Esophagus muscularis mucosa (tissue), 4 donors: ENCODE data around the gene LMF1. TPM values are rescaled to one million over a fixed set of nuclear protein-coding genes. Genes with fewer than 3 reads are reported as not detected.

Source experiments
- DNase-seq: peaks from one replicate; pipeline ENCODE4 v3.0.0-alpha.2; 2017; ENCODE audit errors: extremely low spot score
- H3K27ac ChIP-seq, 4 donors: fragments of 200-600 bp; sonication (generic); replicated peaks in 1 of 4; 1 replicate in 3 of 4; 2 replicates in 1 of 4; pipeline ENCODE4 v1.5.1; 2016 to 2019; ENCODE audit warnings: mild to moderate bottlenecking in 1 of 4
- H3K27me3 ChIP-seq, 4 donors: fragments of 200-600 bp; sonication (generic); one replicate each; pipeline versions ENCODE4 v1.5.1 to v1.6.0; 2016 to 2019
- H3K36me3 ChIP-seq, 4 donors: fragments of 200-600 bp; sonication (generic); one replicate each; pipeline ENCODE4 v1.5.1; 2016 to 2019
- H3K4me1 ChIP-seq, 4 donors: fragments of 200-600 bp; sonication (generic); one replicate each; pipeline ENCODE4 v1.5.1; 2016 to 2019
- H3K4me3 ChIP-seq, 4 donors: fragments of 200-600 bp; sonication (generic); 1 replicate in 2 of 4; 2 replicates in 2 of 4; pipeline ENCODE4 v1.5.1; 2016 to 2019; ENCODE audit warnings: mild to moderate bottlenecking in 4 of 4, moderate library complexity in 1 of 4
- H3K9me3 ChIP-seq, 4 donors: fragments of 200-600 bp; sonication (generic); 1 replicate in 3 of 4; 2 replicates in 1 of 4; pipeline ENCODE4 v1.5.1; 2016 to 2019
- CTCF ChIP-seq, 3 experiments: fragments of 200-600 bp in 2 of 3; fragments of 450-650 bp in 1 of 3; sonication (generic) in 2 of 3; IDR thresholded peaks; one replicate each; pipeline ENCODE4 v1.5.1; 2017 to 2019; ENCODE audit warnings: antibody characterized with exemption in 3 of 3, mild to moderate bottlenecking in 2 of 3, moderate library complexity in 1 of 3
- EP300 ChIP-seq: sonication (generic); formaldehyde crosslinking; IDR thresholded peaks from one replicate; pipeline ENCODE4 v1.6.1; 2017; ENCODE audit warnings: antibody characterized with exemption
- POLR2A ChIP-seq: fragments of 450-650 bp; IDR thresholded peaks from one replicate; pipeline ENCODE4 v1.6.1; 2017; ENCODE audit warnings: antibody characterized with exemption, moderate library complexity, mild to moderate bottlenecking, low read depth
- POLR2AphosphoS5 ChIP-seq, 2 donors: sonication (generic); formaldehyde crosslinking; IDR thresholded peaks; one replicate each; pipeline ENCODE4 v1.6.1; 2017; ENCODE audit warnings: antibody characterized with exemption in 2 of 2
- WGBS: methylation state at CpG from one replicate; pipeline ENCODE4 v1.1.5; 2018; 5-methylcytosine and 5-hydroxymethylcytosine counted together
- intact Hi-C: fragments of 100-400 bp; cut with DNase I; formaldehyde crosslinking; loops from one replicate; pipeline ENCODE4 v1.15.1; 2023
- total RNA-seq, 4 donors: library from RNA; depleted of rRNA; stranded (reverse); fragments of >200 nt; gene quantifications; one replicate each; pipeline versions ENCODE4 v1.1.0 to v1.2.1, GENCODE V29; 2016

The LMF1 gene
- total RNA-seq, 4 donors from 2014 or later = 14.5 to 32.0 (median 23.8) TPM

- no peak for TF ChIP-seq CTCF (IDR thresholded peaks at IDR 0.05)
- TF ChIP-seq POLR2A = no peak
- no peak for TF ChIP-seq EP300
- no peak for TF ChIP-seq POLR2AphosphoS5 (IDR thresholded peaks at IDR 0.05)
- Histone ChIP-seq H3K9me3 (peaks cover 0 to 34% (median 28%) of the 10 kb centered on the region in 4 donors), H3K4me1 (no peaks in the 10 kb centered on the region), H3K27ac (no peak overlapping the region), H3K36me3 (no peaks in the 10 kb centered on the region), H3K27me3 (peaks cover 0 to 74% (median 0%) of the 10 kb centered on the region in 4 donors), H3K4me3 (no peak overlapping the region)
- intact Hi-C loops = no loop called here
- 68% methylated on average over 15 of the region's 27 CpGs for WGBS
- no peak for DNase-seq
Observed at GRCh38 chr16:831571-832413, 139.0 kb downstream of the LMF1 start.

- WGBS = 75% methylated on average over 21 of the region's 24 CpGs
- DNase-seq = no peak
Observed at GRCh38 chr16:830871-831570, 139.8 kb downstream of the LMF1 start.

GRCh38 chr16:830107-830870, 140.5 kb downstream of the LMF1 start:
- Histone ChIP-seq H3K27me3 (peaks cover 0 to 74% (median 0%) of the 10 kb centered on the region in 4 donors), H3K36me3 (no peaks in the 10 kb centered on the region), H3K4me1 (peaks cover 0 to 6% (median 6%) of the 10 kb centered on the region in 4 donors), H3K4me3 (no peak overlapping the region), H3K27ac (no peak overlapping the region), H3K9me3 (peaks cover 0 to 19% (median 13%) of the 10 kb centered on the region in 4 donors)
- no peak for TF ChIP-seq CTCF (IDR thresholded peaks at IDR 0.05)
- TF ChIP-seq EP300 = no peak
- TF ChIP-seq POLR2A = no peak
- no peak for TF ChIP-seq POLR2AphosphoS5 (IDR thresholded peaks at IDR 0.05)
- WGBS = 85% methylated on average over 27 of the region's 43 CpGs
- no peak for DNase-seq
- intact Hi-C loops = no loop called here

More at GRCh38 chr16:830871-831570, 139.8 kb downstream of the LMF1 start:
- no peaks in the 10 kb centered on the region for H3K36me3 ChIP-seq
- H3K4me3 ChIP-seq = no peak overlapping the region
- peaks cover 0 to 75% (median 0%) of the 10 kb centered on the region in 4 donors for H3K27me3 ChIP-seq
- H3K4me1 ChIP-seq = no peaks in the 10 kb centered on the region
- H3K27ac ChIP-seq = no peak overlapping the region
- intact Hi-C loops = no loop called here
- TF ChIP-seq EP300 = no peak
- TF ChIP-seq POLR2AphosphoS5 (IDR thresholded peaks at IDR 0.05) = no peak
- no peak for TF ChIP-seq CTCF (IDR thresholded peaks at IDR 0.05)
- no peak for TF ChIP-seq POLR2A
- peaks cover 0 to 26% (median 21%) of the 10 kb centered on the region in 4 donors for H3K9me3 ChIP-seq

- H3K36me3 ChIP-seq = no peaks in the 10 kb centered on the region
- DNase-seq = no peak
- no peak overlapping the region for H3K27ac ChIP-seq
- intact Hi-C loops = no loop called here
- peaks cover 0 to 78% (median 0%) of the 10 kb centered on the region in 4 donors for H3K27me3 ChIP-seq
- H3K4me1 ChIP-seq = peaks cover 3 to 14% (median 12%) of the 10 kb centered on the region in 4 donors
- H3K9me3 ChIP-seq = peaks cover 0 to 6% (median 3%) of the 10 kb centered on the region in 4 donors
- WGBS = 72% methylated on average over 10 of the region's 17 CpGs
- no peak overlapping the region for H3K4me3 ChIP-seq
- TF ChIP-seq POLR2AphosphoS5 (IDR thresholded peaks at IDR 0.05) (no peak), POLR2A (no peak), CTCF (IDR thresholded peaks at IDR 0.05) (no peak), EP300 (no peak)
Observed at GRCh38 chr16:828891-829290, 141.9 kb downstream of the LMF1 start.
